HCT116 (cell line): ENCODE measurements around the gene FBXW4. TPM values are rescaled to one million over a fixed set of nuclear protein-coding genes. Genes with fewer than 3 reads are reported as not detected.
"Not testable (repeated sequence)": the region's sequence is repeated elsewhere in the genome, so short reads cannot be mapped to it uniquely, and the experiment has no call there.

ENCODE experiments used
- ATAC-seq: fragments of 200-7000 bp; cut with Tn5 transposase; 2 replicates; pipeline ENCODE4 v1.9.1; 2020; ENCODE audit warnings: mild to moderate bottlenecking, moderate library complexity
- BruUV-seq: library from RNA; stranded (reverse); fragments of 400-500 nt; replicated peaks from 2 replicates; lab custom pipeline; 2021; lab: Mats Ljungman, UMichigan
- CTCF ChIA-PET: fragments of 300-600 bp; sonication (Branson Sonifier 250); formaldehyde crosslinking; loops from one replicate; lab custom pipeline; 2021; ENCODE audit warnings: antibody characterized with exemption; lab: Charles Lee
- POLR2A ChIA-PET: fragments of 300-600, 350-600 bp; sonication (Branson Sonifier 250); formaldehyde crosslinking; loops from one replicate; lab custom pipeline; 2021; ENCODE audit warnings: antibody characterized with exemption; lab: Charles Lee
- RAD21 ChIA-PET, 2 experiments: fragments of 300-600 bp; sonication (Branson Sonifier 250); formaldehyde crosslinking; loops; one replicate each; lab custom pipeline; 2023; ENCODE audit warnings: low total read pairs in 2 of 2; ENCODE audit not compliant: uncharacterized antibody in 2 of 2, unreplicated experiment in 2 of 2, low non-redundant PET in 1 of 2; lab: Charles Lee
- DNase-seq: peaks from one replicate; pipeline ENCODE4 v3.0.0-alpha.2; 2010; ENCODE audit warnings: low read depth, low spot score
- H2AFZ ChIP-seq: fragments of 200-600 bp; shearing (Covaris generic), sonication (generic); 2 replicates; pipeline ENCODE4 v1.6.1; 2017; ENCODE audit warnings: low read depth, mixed run types, mixed read lengths, antibody characterized with exemption, low read length; ENCODE audit not compliant: poor library complexity, severe bottlenecking
- H3K27ac ChIP-seq: 2 replicates; pipeline ENCODE4 v1.5.1; 2012; ENCODE audit warnings: low read depth, low read length
- H3K27me3 ChIP-seq: fragments of 200-600 bp; sonication (generic); 2 replicates; pipeline ENCODE4 v1.6.1; 2016; ENCODE audit warnings: mixed run types, low read length, mixed read lengths; ENCODE audit not compliant: insufficient read depth
- H3K36me3 ChIP-seq, 2 experiments: fragments of 200-500 bp in 1 of 2; fragments of 200-600 bp in 1 of 2; sonication (Bioruptor generic) in 1 of 2; sonication (generic) in 1 of 2; 2 replicates each; pipeline versions ENCODE4 v1.5.1 to v1.6.1; 2014 to 2016; ENCODE audit warnings: low read length in 2 of 2, inconsistent platforms in 1 of 2, mixed read lengths in 1 of 2, mixed run types in 1 of 2; ENCODE audit not compliant: insufficient read depth in 2 of 2, control insufficient read depth in 1 of 2
- H3K4me1 ChIP-seq, 2 experiments: fragments of 200-600 bp in 1 of 2; sonication (generic) in 1 of 2; 2 replicates each; pipeline versions ENCODE4 v1.5.1 to v1.6.1; 2012 to 2017; ENCODE audit warnings: low read length in 2 of 2, inconsistent platforms in 1 of 2, mild to moderate bottlenecking in 1 of 2, mixed read lengths in 1 of 2, mixed run types in 1 of 2, moderate library complexity in 1 of 2; ENCODE audit not compliant: insufficient read depth in 2 of 2, control insufficient read depth in 1 of 2
- H3K4me2 ChIP-seq: fragments of 200-600 bp; sonication (generic); 2 replicates; pipeline ENCODE4 v1.6.1; 2017; ENCODE audit warnings: mixed run types, low read length, mixed read lengths
- H3K4me3 ChIP-seq, 2 experiments: fragments of 200-600 bp in 1 of 2; sonication (generic) in 1 of 2; replicated peaks in 1 of 2; 2 replicates each; pipeline ENCODE4 v1.5.1; 2011 to 2016; ENCODE audit warnings: low read length in 2 of 2, control low read depth in 1 of 2, low read depth in 1 of 2, mild to moderate bottlenecking in 1 of 2, mixed read lengths in 1 of 2, mixed run types in 1 of 2
- H3K79me2 ChIP-seq: fragments of 200-600 bp; sonication (generic); 2 replicates; pipeline ENCODE4 v1.6.1; 2017; ENCODE audit warnings: mild to moderate bottlenecking, mixed run types, low read length, moderate library complexity, mixed read lengths; ENCODE audit not compliant: insufficient read depth
- H3K9ac ChIP-seq: fragments of 200-600 bp; sonication (generic); 2 replicates; pipeline ENCODE4 v1.6.1; 2016; ENCODE audit warnings: low read length, mixed read lengths
- H3K9me2 ChIP-seq: fragments of 200-600 bp; sonication (generic), shearing (Covaris generic); 2 replicates; pipeline ENCODE4 v1.6.1; 2017; ENCODE audit warnings: mixed run types, mild to moderate bottlenecking, moderate library complexity; ENCODE audit not compliant: insufficient read depth
- H3K9me3 ChIP-seq, 2 experiments: fragments of 200-500 bp in 1 of 2; fragments of 200-600 bp in 1 of 2; sonication (Bioruptor generic) in 1 of 2; sonication (generic) in 1 of 2; 2 replicates each; pipeline ENCODE4 v1.6.1; 2014 to 2017; ENCODE audit warnings: low read length in 2 of 2, mixed read lengths in 2 of 2, inconsistent platforms in 1 of 2, low read depth in 1 of 2, mild to moderate bottlenecking in 1 of 2, mixed run types in 1 of 2, moderate library complexity in 1 of 2; ENCODE audit not compliant: control insufficient read depth in 1 of 2, insufficient read depth in 1 of 2
- H4K20me1 ChIP-seq: fragments of 200-600 bp; sonication (generic), shearing (Covaris generic); 2 replicates; pipeline ENCODE4 v1.6.1; 2017; ENCODE audit warnings: mixed run types, mild to moderate bottlenecking, moderate library complexity; ENCODE audit not compliant: insufficient read depth
- CBX3 ChIP-seq: IDR thresholded peaks from 2 replicates; pipeline ENCODE4 v1.6.1; 2012; ENCODE audit warnings: low read depth
- CTCF ChIP-seq, 3 experiments: fragments of 200-600 bp in 1 of 3; sonication (generic) in 1 of 3; IDR thresholded peaks in 2 of 3; conservative IDR thresholded peaks in 1 of 3; 2 replicates each; pipeline ENCODE4 v1.5.1; 2012 to 2017; ENCODE audit warnings: low read depth in 2 of 3, low read length in 2 of 3, antibody characterized with exemption in 1 of 3, borderline replicate concordance in 1 of 3, control low read depth in 1 of 3, mild to moderate bottlenecking in 1 of 3, mixed read lengths in 1 of 3, mixed run types in 1 of 3, moderate library complexity in 1 of 3; ENCODE audit not compliant: insufficient read depth in 1 of 3
- ELF1 ChIP-seq: IDR thresholded peaks from 2 replicates; pipeline ENCODE4 v1.6.1; 2012; ENCODE audit warnings: low read depth, borderline replicate concordance
- EZH2 ChIP-seq: fragments of 200-600 bp; sonication (generic); IDR thresholded peaks from 2 replicates; pipeline ENCODE4 v1.6.1; 2017; ENCODE audit warnings: antibody characterized with exemption, mixed run types
- JUND ChIP-seq: IDR thresholded peaks from 2 replicates; pipeline ENCODE4 v1.6.1; 2012
- MAX ChIP-seq: IDR thresholded peaks from 2 replicates; pipeline ENCODE4 v1.6.1; 2012
- RAD21 ChIP-seq: IDR thresholded peaks from 2 replicates; pipeline ENCODE4 v1.6.1; 2012; ENCODE audit warnings: low read depth, mild to moderate bottlenecking
- REST ChIP-seq: IDR thresholded peaks from 2 replicates; pipeline ENCODE4 v1.6.1; 2012; ENCODE audit warnings: low read depth
- SP1 ChIP-seq: IDR thresholded peaks from 2 replicates; pipeline ENCODE4 v1.6.1; 2012; ENCODE audit warnings: low read depth
- YY1 ChIP-seq: IDR thresholded peaks from 2 replicates; pipeline ENCODE4 v1.6.1; 2011; ENCODE audit warnings: low read length, low read depth, moderate library complexity, mild to moderate bottlenecking; ENCODE audit not compliant: insufficient replicate concordance; ENCODE audit errors: extremely low read depth
- ZBTB33 ChIP-seq: IDR thresholded peaks from 2 replicates; pipeline ENCODE4 v1.6.1; 2011; ENCODE audit warnings: mild to moderate bottlenecking, low read length, moderate library complexity; ENCODE audit not compliant: insufficient replicate concordance; ENCODE audit errors: extremely low read depth
- ZNF274 ChIP-seq: fragments of 200-500 bp; sonication (Bioruptor generic); IDR thresholded peaks from 2 replicates; pipeline ENCODE4 v1.6.1; 2014; ENCODE audit warnings: mild to moderate bottlenecking, low read depth, low read length, inconsistent platforms
- intact Hi-C: fragments of 100-400 bp; cut with micrococcal nuclease; formaldehyde crosslinking; loops from 2 replicates; pipeline ENCODE4 v1.10.0; 2022
- total RNA-seq: library from RNA; stranded (reverse); gene quantifications from one replicate; pipeline ENCODE4 v1.2.1, GENCODE V29; 2021; ENCODE audit not compliant: unreplicated experiment

Gene FBXW4
- total RNA-seq, 1 experiment from 2014 or later: 35.3 TPM

- Histone ChIP-seq H4K20me1 (no peaks in the 10 kb centered on the region), H3K27ac (no peak overlapping the region), H3K4me1 (no peaks in the 10 kb centered on the region), H3K27me3 (no peaks in the 10 kb centered on the region), H3K9me2 (no peaks in the 10 kb centered on the region), H3K36me3 (no peaks in the 10 kb centered on the region), H3K9ac (no peak overlapping the region), H3K4me3 (no peak overlapping the region), H3K9me3 (no peaks in the 10 kb centered on the region), H3K79me2 (no peaks in the 10 kb centered on the region), H3K4me2 (no peak overlapping the region), H2AFZ (no peak overlapping the region)
- intact Hi-C loops: no loop called here
- POLR2A ChIA-PET: no interaction called here
- no peak for ATAC-seq
- CTCF ChIA-PET: interaction anchor here (1.0 kb wide), 1 partner anchor 37 kb away, joined by 4 read pairs; no protein-coding TSS in a partner anchor
- RAD21 ChIA-PET: no interaction called here
- no peak for DNase-seq
- TF ChIP-seq CTCF (IDR thresholded peaks at IDR 0.05 in 2 of 3, conservative IDR thresholded peaks at IDR 0.05 in 1 of 3; ENCODE audit: borderline replicate concordance in 1 of 3, insufficient read depth in 1 of 3, low read depth in 2 of 3, low read length in 2 of 3) (no peak), ZNF274 (no peak), ELF1 (no peak), SP1 (no peak), ZBTB33 (no peak), EZH2 (no peak), JUND (no peak), REST (no peak), MAX (no peak), RAD21 (no peak), YY1 (no peak), CBX3 (no peak)
- no TSS peak for BruUV-seq
These were observed 55.6 kb downstream of the FBXW4 start for GRCh38 chr10:101639141-101639900.

GRCh38 chr10:101633510-101633909, 61.5 kb downstream of the FBXW4 start:
- intact Hi-C loops, H3K4me1 ChIP-seq, H3K27me3 ChIP-seq, BruUV-seq, H3K9me3 ChIP-seq, H4K20me1 ChIP-seq, H3K79me2 ChIP-seq, ATAC-seq, DNase-seq, H3K36me3 ChIP-seq, RAD21 ChIA-PET, H3K9ac ChIP-seq, H3K4me2 ChIP-seq, POLR2A ChIA-PET, H3K9me2 ChIP-seq, H2AFZ ChIP-seq, H3K4me3 ChIP-seq, H3K27ac ChIP-seq, CTCF ChIA-PET: not testable (repeated sequence)
